Skeletal muscle tissue (tissue), 4 donors: Measurements from ENCODE around the gene ZNF777. TPM values are rescaled to one million over a fixed set of nuclear protein-coding genes. Genes with fewer than 3 reads are reported as not detected.
"Not testable (repeated sequence)": the region's sequence is repeated elsewhere in the genome, so short reads cannot be mapped to it uniquely, and the experiment has no call there.

ENCODE experiments used
- H3K27ac ChIP-seq: one replicate; pipeline ENCODE4 v1.7.0; 2013; ENCODE audit warnings: mild to moderate bottlenecking, low read depth, low read length, inconsistent platforms
- H3K27me3 ChIP-seq, 3 donors: one replicate each; pipeline ENCODE4 v1.7.0; 2013; ENCODE audit warnings: low read length in 3 of 3; ENCODE audit not compliant: control insufficient read depth in 3 of 3, insufficient read depth in 3 of 3
- H3K36me3 ChIP-seq, 3 donors: one replicate each; pipeline ENCODE4 v1.7.0; 2013; ENCODE audit warnings: low read length in 3 of 3; ENCODE audit not compliant: control insufficient read depth in 3 of 3, insufficient read depth in 3 of 3
- H3K4me1 ChIP-seq, 3 donors: one replicate each; pipeline ENCODE4 v1.7.0; 2013; ENCODE audit warnings: low read length in 3 of 3, mild to moderate bottlenecking in 3 of 3; ENCODE audit not compliant: control insufficient read depth in 3 of 3, insufficient read depth in 3 of 3
- H3K4me3 ChIP-seq, 3 donors: one replicate each; pipeline ENCODE4 v1.7.0; 2013; ENCODE audit warnings: low read length in 3 of 3
- H3K9ac ChIP-seq, 3 donors: one replicate each; pipeline ENCODE4 v1.7.0; 2013; ENCODE audit warnings: low read length in 3 of 3, mild to moderate bottlenecking in 3 of 3, moderate library complexity in 2 of 3, low read depth in 1 of 3
- H3K9me3 ChIP-seq, 3 donors: one replicate each; pipeline ENCODE4 v1.7.0; 2013; ENCODE audit warnings: low read length in 3 of 3; ENCODE audit not compliant: control insufficient read depth in 3 of 3
- total RNA-seq: library from RNA; depleted of rRNA; stranded (reverse); fragments of >200 nt; gene quantifications from one replicate; pipeline ENCODE4 v1.2.3, GENCODE V29; 2014
- donor health status: Osteomylitis.

Gene ZNF777
- total RNA-seq, 1 donor from 2014 or later, result 2.1 TPM

GRCh38 chr7:149422162-149422913 lies 38.5 kb downstream of the ZNF777 start:
- H3K4me3 ChIP-seq, result peak overlapping the region; percentile 42 to 64 (median 63)
- peaks cover 0 to 14% (median 12%) of the 10 kb centered on the region in 3 donors for H3K27me3 ChIP-seq
- peaks cover 0 to 5% (median 4%) of the 10 kb centered on the region in 3 donors for H3K4me1 ChIP-seq
- H3K36me3 ChIP-seq, result no peaks in the 10 kb centered on the region
- H3K9ac ChIP-seq, result peak overlapping the region; percentile 20 to 60 (median 20)
- H3K27ac ChIP-seq, result no peak overlapping the region
- H3K9me3 ChIP-seq, result no peaks in the 10 kb centered on the region

GRCh38 chr7:149420006-149420405 lies 40.9 kb downstream of the ZNF777 start:
- Histone ChIP-seq H3K36me3 (no peaks in the 10 kb centered on the region), H3K4me3 (no peak overlapping the region), H3K27ac (no peak overlapping the region), H3K9me3 (no peaks in the 10 kb centered on the region), H3K27me3 (peaks cover 0 to 14% (median 12%) of the 10 kb centered on the region in 3 donors), H3K4me1 (peaks cover 0 to 5% (median 4%) of the 10 kb centered on the region in 3 donors), H3K9ac (no peak overlapping the region)

GRCh38 chr7:149415391-149416071 lies 45.3 kb downstream of the ZNF777 start:
- Histone ChIP-seq H3K9ac (no peak overlapping the region), H3K27me3 (peaks cover 0 to 10% (median 4%) of the 10 kb centered on the region in 3 donors), H3K4me1 (peaks cover 0 to 3% (median 0%) of the 10 kb centered on the region in 3 donors), H3K9me3 (no peaks in the 10 kb centered on the region), H3K4me3 (peak overlapping the region in 2 of 3 donors; percentile 13 to 30), H3K27ac (no peak overlapping the region), H3K36me3 (no peaks in the 10 kb centered on the region)

DNA sequence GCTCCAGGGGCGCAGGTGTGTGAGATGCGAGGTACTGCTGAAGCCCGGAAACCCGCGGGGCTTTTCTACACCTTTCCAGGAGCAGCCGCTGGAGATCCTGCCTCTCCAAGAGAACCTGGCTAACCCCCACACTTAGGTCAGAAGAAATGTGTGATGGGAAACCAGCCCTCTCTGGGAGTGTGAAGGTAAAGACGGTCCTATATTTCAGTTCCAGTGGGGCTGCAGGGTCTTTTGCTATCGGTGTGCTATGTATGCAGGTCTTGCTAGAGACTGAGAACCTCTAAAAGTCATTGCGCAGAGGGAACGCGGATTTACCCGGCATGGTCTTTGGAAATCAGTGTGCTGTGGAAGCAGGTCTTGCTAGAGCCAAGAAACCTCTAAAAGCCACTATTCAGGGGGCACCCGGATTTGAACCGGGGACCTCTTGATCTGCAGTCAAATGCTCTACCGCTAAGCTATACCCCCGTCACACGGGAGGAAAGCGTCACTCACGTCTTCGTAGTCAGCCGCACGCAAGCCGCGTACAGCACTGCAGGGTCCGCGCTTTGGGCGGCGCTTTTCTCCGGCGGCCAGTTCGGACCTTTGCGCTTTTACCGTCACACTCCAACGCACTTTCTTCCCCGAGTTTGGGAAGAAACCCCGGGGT lies 46.0 kb downstream of the ZNF777 start:
- peak overlapping the region in 1 of 3 donors; percentile 20 for H3K4me3 ChIP-seq

DNA sequence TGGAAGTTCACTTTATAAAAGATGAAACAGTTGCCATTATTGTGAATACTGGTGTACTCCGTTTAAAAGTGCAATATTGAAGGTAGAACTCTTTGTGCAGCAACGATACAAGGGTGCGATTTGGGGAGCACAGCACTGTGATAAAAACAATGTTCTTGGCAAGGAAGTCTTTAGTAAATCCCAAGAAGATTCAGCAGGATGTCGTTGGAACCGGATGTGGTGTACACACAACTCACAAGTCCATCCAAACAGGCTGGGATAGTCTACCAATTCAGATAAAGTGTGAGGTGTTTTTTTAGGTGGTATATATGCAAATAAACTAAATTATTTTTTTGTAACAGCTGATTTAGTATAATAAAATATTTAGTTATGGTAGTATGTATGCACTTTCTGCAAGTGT lies 46.7 kb downstream of the ZNF777 start:
- Histone ChIP-seq H3K4me1 (peaks cover 0 to 3% (median 0%) of the 10 kb centered on the region in 3 donors), H3K4me3 (no peak overlapping the region), H3K27ac (no peak overlapping the region), H3K36me3 (no peaks in the 10 kb centered on the region), H3K27me3 (peaks cover 0 to 10% (median 0%) of the 10 kb centered on the region in 3 donors), H3K9ac (no peak overlapping the region), H3K9me3 (no peaks in the 10 kb centered on the region)

More for the DNA sequence above, 46.0 kb downstream of the ZNF777 start:
- no peaks in the 10 kb centered on the region for H3K9me3 ChIP-seq
- H3K9ac ChIP-seq, result no peak overlapping the region
- peaks cover 0 to 3% (median 0%) of the 10 kb centered on the region in 3 donors for H3K4me1 ChIP-seq
- H3K27ac ChIP-seq, result no peak overlapping the region
- H3K36me3 ChIP-seq, result no peaks in the 10 kb centered on the region
- peaks cover 0 to 10% (median under 1%) of the 10 kb centered on the region in 3 donors for H3K27me3 ChIP-seq

DNA sequence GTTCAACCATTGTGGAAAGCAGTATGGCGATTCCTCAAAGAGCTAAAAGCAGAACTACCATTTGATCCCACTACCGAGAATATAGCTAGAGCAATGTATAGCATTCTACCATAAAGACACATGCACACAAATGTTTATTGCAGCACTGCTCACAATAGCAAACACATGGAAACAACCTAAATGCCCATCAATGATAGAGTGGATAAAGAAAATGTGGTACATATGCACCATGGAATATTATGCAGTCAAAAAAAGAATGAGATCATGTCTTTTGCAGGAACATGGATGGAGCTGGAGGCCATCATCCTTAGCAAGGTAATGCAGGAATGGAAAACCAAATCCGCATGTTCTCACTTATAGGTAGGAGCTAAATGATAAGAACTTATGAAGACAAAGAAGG lies 47.8 kb downstream of the ZNF777 start:
- not testable (repeated sequence) for H3K4me1 ChIP-seq, H3K27ac ChIP-seq, H3K36me3 ChIP-seq, H3K9me3 ChIP-seq, H3K4me3 ChIP-seq, H3K9ac ChIP-seq
- peaks cover 0 to 10% (median 0%) of the 10 kb centered on the region in 3 donors for H3K27me3 ChIP-seq

DNA sequence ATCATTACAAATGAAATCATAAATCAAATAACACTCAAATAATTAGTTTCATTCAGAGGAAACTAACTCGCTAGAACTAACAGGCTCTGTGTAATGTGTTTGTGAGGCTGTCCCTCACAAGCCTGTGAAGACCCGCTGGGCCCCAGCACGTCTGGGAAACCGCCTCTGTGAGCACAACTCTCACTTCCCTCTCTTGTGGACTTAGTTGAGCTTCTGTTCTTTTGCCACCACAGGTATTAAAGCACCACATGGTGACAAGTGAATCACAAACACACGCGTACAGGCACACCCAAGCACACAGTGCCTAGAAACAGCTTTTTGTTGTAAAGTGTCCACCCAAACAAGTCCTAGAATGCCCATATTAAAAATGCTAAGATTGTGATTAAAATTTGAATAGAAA lies 51.0 kb downstream of the ZNF777 start:
- H3K4me3 ChIP-seq, result no peak overlapping the region
- H3K27me3 ChIP-seq, result peaks cover 0 to 8% (median 0%) of the 10 kb centered on the region in 3 donors
- no peak overlapping the region for H3K9ac ChIP-seq
- no peaks in the 10 kb centered on the region for H3K9me3 ChIP-seq
- H3K27ac ChIP-seq, result no peak overlapping the region
- H3K36me3 ChIP-seq, result no peaks in the 10 kb centered on the region
- peaks cover 0 to 3% (median 0%) of the 10 kb centered on the region in 3 donors for H3K4me1 ChIP-seq

GRCh38 chr7:149404825-149405224 lies 56.0 kb downstream of the ZNF777 start:
- no peaks in the 10 kb centered on the region for H3K9me3 ChIP-seq
- H3K4me1 ChIP-seq, result no peaks in the 10 kb centered on the region
- peaks cover 2 to 12% (median 6%) of the 10 kb centered on the region in 3 donors for H3K27me3 ChIP-seq
- no peak overlapping the region for H3K27ac ChIP-seq
- H3K36me3 ChIP-seq, result no peaks in the 10 kb centered on the region
- H3K9ac ChIP-seq, result no peak overlapping the region
- no peak overlapping the region for H3K4me3 ChIP-seq

DNA sequence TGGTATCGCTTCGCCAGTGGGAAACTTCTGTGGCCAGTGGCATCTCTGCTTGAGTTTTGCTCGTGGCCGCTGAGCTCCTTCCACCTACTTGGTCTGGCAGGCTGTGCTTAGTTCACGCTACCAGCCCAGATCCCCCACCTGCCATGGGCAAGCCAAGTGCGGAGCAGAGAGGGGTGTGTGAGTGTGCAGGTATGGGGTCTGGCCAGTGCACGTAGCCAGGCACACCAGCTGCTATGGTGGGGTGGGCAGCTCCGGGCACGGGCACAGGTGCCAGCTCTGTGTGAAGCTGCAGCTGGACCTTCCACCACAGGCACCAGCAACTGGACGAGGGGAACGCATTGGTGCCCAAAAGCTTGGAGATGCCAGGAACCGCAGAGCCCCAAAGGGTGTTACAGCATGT lies 56.5 kb downstream of the ZNF777 start:
- Histone ChIP-seq H3K4me3 (no peak overlapping the region), H3K27me3 (peaks cover 2 to 12% (median 6%) of the 10 kb centered on the region in 3 donors), H3K36me3 (no peaks in the 10 kb centered on the region), H3K9me3 (no peaks in the 10 kb centered on the region), H3K9ac (no peak overlapping the region), H3K27ac (no peak overlapping the region), H3K4me1 (no peaks in the 10 kb centered on the region)
